BJ (cell line): ENCODE measurements around the gene PTPRM. TPM values are rescaled to one million over a fixed set of nuclear protein-coding genes. Genes with fewer than 3 reads are reported as not detected.

Source experiments
- CTCF ChIA-PET: fragments of 350-600 bp; formaldehyde crosslinking; extraction: SDS; loops from one replicate; lab custom pipeline; 2021; ENCODE audit warnings: antibody characterized with exemption, inconsistent platforms; lab: Yijun Ruan, JAX
- POLR2A ChIA-PET: fragments of 300-600 bp; sonication (Branson Sonifier 250); formaldehyde crosslinking; extraction: SDS; loops from one replicate; lab custom pipeline; 2021; ENCODE audit warnings: antibody characterized with exemption; lab: Charles Lee
- DNase-seq: peaks from one replicate; pipeline ENCODE4 v3.0.0-alpha.2; 2011; ENCODE audit warnings: low read depth
- H3K27me3 ChIP-seq: 2 replicates; pipeline ENCODE4 v1.6.0; 2011; ENCODE audit warnings: low read length; ENCODE audit not compliant: control insufficient read depth, insufficient read depth
- H3K36me3 ChIP-seq: 2 replicates; pipeline ENCODE4 v1.5.1; 2011; ENCODE audit warnings: low read length; ENCODE audit not compliant: control insufficient read depth, insufficient read depth
- H3K4me3 ChIP-seq: 2 replicates; pipeline ENCODE4 v1.5.1; 2011; ENCODE audit warnings: low read depth, mild to moderate bottlenecking, control low read depth, low read length
- polyA plus RNA-seq: library from polyadenylated mRNA; depleted of rRNA; stranded (reverse); fragments of >200 nt; gene quantifications from 2 replicates; pipeline ENCODE4 v1.2.3, GENCODE V29; 2011
- TF ChIP-seq, protein P1 (sequence below): IDR thresholded peaks from 2 replicates; pipeline ENCODE4 v1.5.1; 2011; ENCODE audit warnings: low read depth, mild to moderate bottlenecking, control low read depth, inconsistent platforms, low read length, moderate library complexity; ENCODE audit not compliant: insufficient read depth

PTPRM gene
- polyA plus RNA-seq, 1 experiment = 149 TPM

DNA sequence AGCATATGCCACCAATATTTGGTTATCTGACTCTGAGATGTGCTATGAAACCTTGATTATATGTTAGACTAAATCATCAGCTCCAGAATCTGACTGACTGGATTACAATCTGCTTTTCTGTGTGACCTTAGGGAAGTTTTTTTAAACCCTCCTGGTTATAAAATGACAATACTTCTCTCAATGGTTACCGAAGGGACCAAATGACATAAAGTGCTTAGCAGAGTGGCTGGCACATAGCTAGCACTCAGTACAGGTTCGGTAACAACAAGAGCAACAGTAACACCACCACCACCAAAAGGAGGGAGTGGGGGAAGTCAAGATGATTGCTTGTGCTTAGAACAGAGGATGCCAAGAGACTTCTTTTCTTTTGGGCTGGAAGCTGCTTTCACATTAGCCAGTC lies 306.2 kb downstream of the PTPRM start:
- POLR2A ChIA-PET = no interaction called here

GRCh38 chr18:7876354-7877104 lies 309.4 kb downstream of the PTPRM start:
- H3K27me3 ChIP-seq = no peaks in the 10 kb centered on the region
- no peak overlapping the region for H3K4me3 ChIP-seq
- no peak for DNase-seq
- no peaks in the 10 kb centered on the region for H3K36me3 ChIP-seq
- ChIA-PET CTCF (no interaction called here), POLR2A (no interaction called here)
- TF ChIP-seq, protein P1, sequence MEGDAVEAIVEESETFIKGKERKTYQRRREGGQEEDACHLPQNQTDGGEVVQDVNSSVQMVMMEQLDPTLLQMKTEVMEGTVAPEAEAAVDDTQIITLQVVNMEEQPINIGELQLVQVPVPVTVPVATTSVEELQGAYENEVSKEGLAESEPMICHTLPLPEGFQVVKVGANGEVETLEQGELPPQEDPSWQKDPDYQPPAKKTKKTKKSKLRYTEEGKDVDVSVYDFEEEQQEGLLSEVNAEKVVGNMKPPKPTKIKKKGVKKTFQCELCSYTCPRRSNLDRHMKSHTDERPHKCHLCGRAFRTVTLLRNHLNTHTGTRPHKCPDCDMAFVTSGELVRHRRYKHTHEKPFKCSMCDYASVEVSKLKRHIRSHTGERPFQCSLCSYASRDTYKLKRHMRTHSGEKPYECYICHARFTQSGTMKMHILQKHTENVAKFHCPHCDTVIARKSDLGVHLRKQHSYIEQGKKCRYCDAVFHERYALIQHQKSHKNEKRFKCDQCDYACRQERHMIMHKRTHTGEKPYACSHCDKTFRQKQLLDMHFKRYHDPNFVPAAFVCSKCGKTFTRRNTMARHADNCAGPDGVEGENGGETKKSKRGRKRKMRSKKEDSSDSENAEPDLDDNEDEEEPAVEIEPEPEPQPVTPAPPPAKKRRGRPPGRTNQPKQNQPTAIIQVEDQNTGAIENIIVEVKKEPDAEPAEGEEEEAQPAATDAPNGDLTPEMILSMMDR = no peak

More for the DNA sequence above, 306.2 kb downstream of the PTPRM start:
- no peak for DNase-seq
- Histone ChIP-seq H3K27me3 (no peaks in the 10 kb centered on the region), H3K4me3 (no peak overlapping the region), H3K36me3 (no peaks in the 10 kb centered on the region)
- TF ChIP-seq, protein P1 = no peak
- CTCF ChIA-PET = interaction anchor here (0.6 to 1.2 kb wide), 4 partner anchors 12 to 935 kb away, joined by 3 to 4 read pairs (median 3); partner anchors contain the start of gene PTPRM

DNA sequence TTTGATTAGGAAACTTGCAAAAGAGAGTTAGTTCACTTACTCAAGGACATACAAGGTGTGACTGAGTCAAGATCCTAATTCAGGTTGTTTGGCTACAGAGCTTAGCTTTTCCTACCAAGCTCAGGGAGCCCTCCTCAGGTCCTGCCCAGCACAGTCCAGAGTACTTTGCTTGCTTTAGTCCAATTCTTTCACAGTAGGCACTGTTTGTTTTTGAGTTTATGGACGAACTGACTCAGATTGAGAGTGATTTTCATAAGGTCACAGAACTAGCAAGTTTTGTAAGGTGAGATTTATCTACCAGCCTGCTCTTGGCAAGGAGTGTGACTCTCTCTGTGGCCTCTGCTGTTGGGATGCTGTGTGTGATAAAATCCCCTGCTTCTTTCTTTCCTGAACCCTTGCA lies 310.5 kb downstream of the PTPRM start:
- H3K36me3 ChIP-seq = no peaks in the 10 kb centered on the region
- H3K4me3 ChIP-seq = no peak overlapping the region
- TF ChIP-seq, protein P1 = no peak
- ChIA-PET CTCF (no interaction called here), POLR2A (no interaction called here)
- H3K27me3 ChIP-seq = no peaks in the 10 kb centered on the region
- DNase-seq = no peak

DNA sequence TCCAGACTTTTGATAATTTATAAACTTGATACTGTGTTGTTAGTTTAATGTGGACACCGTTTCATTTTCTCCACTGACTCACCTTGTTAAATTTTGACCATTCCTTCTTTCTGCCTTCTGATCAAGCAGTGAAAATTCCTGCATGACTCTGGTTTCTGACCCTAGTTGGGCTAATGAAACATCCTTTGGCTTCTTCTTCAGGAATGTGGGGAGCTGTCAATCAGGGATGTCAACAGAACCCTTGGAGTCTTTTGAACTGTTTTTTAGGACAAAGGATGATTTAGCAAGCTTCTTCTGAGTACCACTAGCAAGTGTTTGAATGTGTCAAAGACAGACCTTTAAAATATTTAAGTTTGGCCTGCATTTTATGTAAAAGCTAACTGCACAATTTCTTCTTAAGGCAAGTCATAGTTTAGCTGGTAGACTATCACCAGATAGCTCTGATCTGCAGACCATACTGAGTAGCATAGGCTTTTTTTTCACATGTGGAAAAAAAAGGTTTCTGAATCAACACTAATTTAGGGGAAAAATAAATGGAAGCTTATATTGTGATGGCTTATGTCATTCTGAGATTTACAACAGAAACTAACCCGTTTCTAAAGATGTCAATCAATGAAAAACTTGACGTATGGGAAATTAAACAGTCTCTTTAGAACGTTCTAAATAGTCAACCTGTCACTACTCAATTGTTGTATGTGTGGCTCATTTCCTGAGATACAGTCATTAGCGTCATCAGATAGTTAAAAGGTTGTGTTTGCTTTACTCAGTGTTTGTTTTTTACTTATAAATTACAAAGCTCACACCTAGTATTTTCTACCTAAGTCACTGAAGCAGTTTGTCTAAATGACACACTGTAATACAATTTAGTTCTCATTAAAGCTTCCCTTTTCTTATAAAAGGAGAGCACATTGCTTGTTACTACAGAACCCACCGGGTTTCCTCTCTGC lies 311.4 kb downstream of the PTPRM start:
- POLR2A ChIA-PET = no interaction called here
- TF ChIP-seq, protein P1 = no peak
- Histone ChIP-seq H3K4me3 (no peak overlapping the region), H3K27me3 (no peaks in the 10 kb centered on the region), H3K36me3 (no peaks in the 10 kb centered on the region)
- no peak for DNase-seq
- CTCF ChIA-PET = no interaction called here

DNA sequence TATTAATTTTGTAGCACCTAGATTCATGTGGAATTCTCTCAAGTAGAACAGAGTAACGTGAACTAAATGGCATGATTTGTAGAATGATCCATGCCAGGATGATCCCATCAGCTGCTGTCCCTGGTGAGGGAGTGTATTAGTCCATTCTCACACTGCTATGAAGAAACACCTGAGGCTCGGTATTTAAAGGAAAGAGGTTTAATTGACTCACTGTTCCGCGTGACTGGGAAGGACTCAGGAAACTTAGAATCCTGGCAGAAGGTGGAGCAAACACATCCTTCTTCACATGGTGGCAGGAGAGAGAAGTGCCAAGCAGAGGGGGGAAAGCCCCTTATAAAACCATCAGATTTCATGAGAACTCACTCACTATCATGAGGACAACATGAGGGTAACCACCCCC lies 312.6 kb downstream of the PTPRM start:
- POLR2A ChIA-PET = no interaction called here
- Histone ChIP-seq H3K27me3 (no peaks in the 10 kb centered on the region), H3K4me3 (no peak overlapping the region), H3K36me3 (no peaks in the 10 kb centered on the region)
- no peak for DNase-seq
- TF ChIP-seq, protein P1 = no peak
- CTCF ChIA-PET = no interaction called here
